ENCODE measurements around the gene NSD1.
A peak's percentile ranks its signal among the peaks of the same experiment; 100 is the strongest.
"Not testable (repeated sequence)": the region's sequence is repeated elsewhere in the genome, so short reads cannot be mapped to it uniquely, and the experiment has no call there.

Gene NSD1

DNA sequence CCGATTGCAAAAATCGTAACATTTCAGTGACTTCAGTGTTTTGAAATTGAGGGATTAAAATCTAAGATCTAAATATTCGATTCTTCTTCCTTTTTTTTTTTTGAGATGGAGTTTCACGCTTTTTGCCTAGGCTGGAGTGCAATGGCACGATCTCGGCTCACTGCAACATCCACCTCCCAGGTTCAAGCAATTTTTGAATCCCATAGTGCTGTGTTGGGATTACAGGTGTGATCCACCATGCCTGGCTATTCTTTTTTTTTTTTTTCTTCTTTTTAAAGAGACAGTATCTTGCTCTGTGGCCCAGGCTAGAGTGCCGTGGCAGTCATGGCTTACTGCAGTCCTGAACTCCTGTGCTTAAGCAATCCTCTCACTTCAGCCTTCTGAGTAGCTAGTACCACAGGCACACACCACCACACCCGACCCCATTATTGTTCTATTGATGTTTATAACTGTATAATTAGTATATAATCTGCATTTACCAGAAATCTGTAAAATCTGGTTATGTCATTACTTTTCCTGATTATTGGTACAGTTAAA lies 42.7 kb downstream of the NSD1 start:
- no peak for DNase-seq (ENCODE audit: low read depth)

DNA sequence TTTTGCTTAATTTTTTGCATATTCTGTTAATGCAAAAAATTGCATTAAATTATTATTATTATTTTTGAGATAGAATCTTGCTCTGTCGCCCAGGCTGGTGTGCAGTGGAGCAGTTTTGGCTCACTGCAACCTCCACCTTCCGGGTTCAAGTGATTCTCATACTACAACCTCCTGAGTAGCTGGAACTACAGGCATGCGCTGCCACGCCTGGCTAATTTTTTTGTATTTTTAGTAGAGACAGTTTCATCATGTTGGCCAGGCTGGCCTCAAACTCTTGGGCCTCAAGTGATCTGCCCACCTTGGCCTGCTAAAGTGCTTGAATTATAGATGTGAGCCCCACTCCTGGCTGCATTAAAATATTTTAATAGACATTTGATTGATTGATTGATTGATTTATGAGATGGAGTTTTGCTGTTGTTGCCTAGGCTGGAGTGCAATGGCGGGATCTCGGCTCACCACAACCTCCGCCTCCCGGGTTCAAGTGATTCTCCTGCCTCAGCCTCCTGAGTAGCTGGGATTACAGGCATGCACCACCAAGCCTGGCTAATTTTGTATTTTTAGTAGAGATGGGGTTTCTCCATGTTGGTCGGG lies 44.4 kb downstream of the NSD1 start:
- not testable (repeated sequence) for DNase-seq (ENCODE audit: low read depth)

DNA sequence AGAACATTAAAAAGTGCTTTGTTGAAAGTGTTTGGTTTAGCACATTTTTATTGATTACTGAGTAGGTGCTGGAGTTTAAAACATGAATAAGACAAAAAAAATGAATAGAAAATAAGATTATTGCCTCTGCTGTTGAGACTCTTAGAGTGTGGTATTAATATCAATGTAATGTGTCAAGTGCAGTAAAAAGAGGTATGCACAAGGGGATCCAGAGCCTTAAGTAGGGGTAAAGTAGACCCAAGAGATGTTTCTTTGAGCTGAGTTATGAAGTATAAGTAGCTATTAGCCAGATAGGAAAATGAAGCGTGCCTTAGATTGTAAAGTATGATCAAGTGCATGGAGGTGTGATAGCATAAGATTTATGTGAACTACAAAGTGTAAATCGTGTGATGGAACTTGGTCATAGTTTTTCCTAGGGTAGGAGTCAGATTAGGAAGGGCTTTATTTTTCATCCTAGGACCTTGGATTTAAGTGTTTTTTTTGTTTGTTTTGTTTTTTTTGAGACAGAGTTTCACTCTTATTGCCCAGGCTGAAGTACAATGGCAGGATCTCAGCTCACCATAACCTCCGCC lies 45.2 kb downstream of the NSD1 start:
- DNase-seq (ENCODE audit: low read depth) = no peak

DNA sequence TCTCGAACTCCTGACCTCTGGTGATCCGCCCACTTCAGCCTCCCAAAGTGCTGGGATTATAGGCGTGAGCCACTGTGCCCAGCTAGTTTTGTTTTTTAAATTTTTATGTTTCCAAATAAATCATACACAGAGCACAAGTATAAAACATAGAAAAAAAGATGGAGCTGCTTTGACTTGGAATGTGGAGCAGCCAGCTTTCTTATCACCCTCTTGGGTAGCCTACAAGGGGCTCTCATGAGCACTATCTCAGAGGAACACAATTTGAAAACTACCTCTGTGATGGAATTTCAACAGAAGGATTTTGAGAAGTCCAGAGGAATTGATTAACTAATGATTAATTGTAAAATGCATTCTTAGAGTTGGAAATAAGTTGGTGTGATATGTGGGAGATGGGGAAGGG lies 45.9 kb downstream of the NSD1 start:
- no peak for DNase-seq (ENCODE audit: low read depth)

- DNase-seq (ENCODE audit: low read depth) = no peak
Measured at GRCh38 chr5:177183142-177183541, 49.6 kb downstream of the NSD1 start.

GRCh38 chr5:177183766-177184360 lies 50.3 kb downstream of the NSD1 start:
- DNase-seq (ENCODE audit: low read depth) = no peak

DNA sequence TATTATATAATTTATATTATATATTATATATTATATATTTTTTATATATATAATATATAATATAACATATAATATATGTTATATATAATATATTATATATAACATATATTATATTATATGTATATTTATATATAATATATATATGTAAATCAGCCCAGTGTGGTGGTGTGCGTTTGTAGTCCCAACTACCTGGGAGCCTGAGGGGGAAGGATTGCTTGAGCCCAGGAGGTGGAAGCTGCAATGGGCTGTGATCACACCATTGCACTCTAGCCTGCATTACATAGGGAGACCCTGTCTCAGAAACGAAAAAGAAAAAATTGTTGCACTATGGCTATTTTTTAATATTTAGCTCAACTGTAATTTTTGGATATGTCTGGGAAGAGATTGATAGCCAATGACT lies 52.4 kb downstream of the NSD1 start:
- no peak for DNase-seq (ENCODE audit: low read depth)

DNA sequence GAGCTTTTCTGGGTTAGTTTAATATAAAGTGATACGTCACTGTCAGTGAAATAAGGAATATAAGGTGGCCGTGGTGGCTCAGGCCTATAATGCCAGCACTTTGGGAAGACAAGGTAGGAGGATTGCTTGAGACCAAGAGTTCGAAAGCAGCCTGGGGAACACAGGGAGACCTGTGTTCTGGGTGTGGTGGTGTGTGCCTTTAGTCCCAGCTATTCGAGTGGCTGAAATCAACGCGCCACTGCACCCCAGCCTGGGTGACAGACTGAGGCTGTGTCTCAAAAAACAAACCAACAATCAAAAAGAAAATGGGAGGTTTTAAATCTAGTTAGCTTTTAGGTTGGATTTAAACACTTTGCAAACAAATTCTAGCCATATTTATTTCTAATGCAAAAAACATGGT lies 53.1 kb downstream of the NSD1 start:
- DNase-seq (ENCODE audit: low read depth) = no peak

GRCh38 chr5:177188775-177189174 lies 55.2 kb downstream of the NSD1 start:
- no peak for DNase-seq (ENCODE audit: low read depth)

- DNase-seq (ENCODE audit: low read depth) = no peak
Measured at GRCh38 chr5:177189416-177189815, 55.8 kb downstream of the NSD1 start.

DNA sequence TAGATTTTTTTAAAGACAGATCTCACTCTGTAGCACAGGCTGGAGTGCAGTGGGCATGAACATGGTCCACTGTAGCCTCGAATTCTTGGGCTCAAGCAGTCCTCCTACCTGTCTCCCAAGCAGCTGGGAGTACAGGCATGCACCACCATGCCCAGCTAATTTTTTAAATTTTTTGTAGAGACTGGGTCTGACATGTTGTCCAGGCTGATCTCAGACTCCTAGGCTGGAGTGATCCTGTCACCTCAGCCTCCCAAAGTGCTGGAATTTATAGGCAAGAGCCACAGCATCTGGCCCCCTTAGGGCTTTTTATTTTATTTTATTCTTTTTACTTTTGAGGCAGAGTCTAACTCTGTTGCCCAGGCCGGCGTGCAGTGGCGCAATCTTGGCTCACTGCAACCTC lies 56.4 kb downstream of the NSD1 start:
- DNase-seq (ENCODE audit: low read depth) = no peak

GRCh38 chr5:177194268-177194667 lies 60.7 kb downstream of the NSD1 start:
- peak; percentile 94 for DNase-seq (ENCODE audit: low read depth)

DNA sequence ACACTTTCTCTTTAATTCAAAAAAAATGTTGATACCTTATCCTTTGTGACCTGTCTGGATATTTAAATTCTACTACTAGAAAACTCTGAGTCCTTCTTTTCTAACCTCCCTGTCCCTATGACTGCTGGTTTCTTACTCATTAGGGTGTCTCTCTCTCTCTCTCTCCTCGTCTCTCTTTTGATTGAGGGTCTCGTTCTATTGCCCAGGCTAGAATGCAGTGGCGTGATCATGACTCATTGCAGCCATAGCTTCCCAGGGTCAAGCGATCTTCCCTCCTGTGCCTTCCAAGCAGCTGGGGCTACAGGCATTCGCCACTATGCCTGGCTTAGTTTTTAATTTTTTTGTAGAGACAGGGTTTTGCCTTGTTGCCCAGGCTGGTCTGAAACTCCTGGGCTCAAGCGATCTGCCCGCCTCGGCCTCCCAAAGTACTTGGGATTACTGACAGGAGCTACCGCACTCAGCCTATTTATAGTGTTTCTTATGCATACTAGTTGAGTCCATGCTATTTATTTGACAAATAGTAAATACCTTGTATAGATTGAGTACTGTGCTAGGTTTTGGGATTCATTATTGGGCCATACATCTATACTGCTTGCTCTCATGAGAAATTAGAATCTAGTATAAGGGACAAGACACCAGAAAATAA lies 61.9 kb downstream of the NSD1 start:
- DNase-seq (ENCODE audit: low read depth) = no peak

GRCh38 chr5:177198738-177199137 lies 65.2 kb downstream of the NSD1 start:
- no peak for DNase-seq (ENCODE audit: low read depth)

GRCh38 chr5:177204281-177204680 lies 70.7 kb downstream of the NSD1 start:
- DNase-seq (ENCODE audit: low read depth) = no peak

DNA sequence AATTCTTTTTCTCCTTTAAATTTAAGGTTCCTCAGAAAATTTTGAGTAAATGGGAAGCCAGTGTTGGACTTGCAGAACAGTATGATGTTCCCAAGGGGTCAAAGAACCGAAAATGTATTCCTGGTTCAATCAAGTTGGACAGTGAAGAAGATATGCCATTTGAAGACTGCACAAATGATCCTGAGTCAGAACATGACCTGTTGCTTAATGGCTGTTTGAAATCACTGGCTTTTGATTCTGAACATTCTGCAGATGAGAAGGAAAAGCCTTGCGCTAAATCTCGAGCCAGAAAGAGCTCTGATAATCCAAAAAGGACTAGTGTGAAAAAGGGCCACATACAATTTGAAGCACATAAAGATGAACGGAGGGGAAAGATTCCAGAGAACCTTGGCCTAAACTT lies 76.0 kb downstream of the NSD1 start:
- no peak for DNase-seq (ENCODE audit: low read depth)

DNA sequence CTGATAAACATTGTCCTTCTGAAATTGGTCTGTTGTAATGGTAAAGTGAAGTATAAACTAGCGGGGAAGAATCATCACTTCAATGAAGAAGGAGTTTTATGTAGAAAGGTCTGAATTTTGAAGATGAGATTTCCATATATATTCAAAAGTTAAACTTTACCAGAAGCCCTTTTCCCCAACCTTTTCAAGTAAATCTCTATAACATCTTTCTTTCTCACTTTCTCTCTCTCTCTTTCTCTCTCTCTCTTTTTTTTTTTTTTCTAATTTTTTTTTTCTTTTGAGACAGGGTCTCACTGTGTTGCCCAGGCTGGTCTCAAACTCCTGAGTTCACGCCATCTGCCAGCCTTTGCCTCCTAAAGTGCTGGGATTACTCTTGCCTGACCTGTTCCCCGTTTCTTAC lies 78.7 kb downstream of the NSD1 start:
- no peak for DNase-seq (ENCODE audit: low read depth)

DNA sequence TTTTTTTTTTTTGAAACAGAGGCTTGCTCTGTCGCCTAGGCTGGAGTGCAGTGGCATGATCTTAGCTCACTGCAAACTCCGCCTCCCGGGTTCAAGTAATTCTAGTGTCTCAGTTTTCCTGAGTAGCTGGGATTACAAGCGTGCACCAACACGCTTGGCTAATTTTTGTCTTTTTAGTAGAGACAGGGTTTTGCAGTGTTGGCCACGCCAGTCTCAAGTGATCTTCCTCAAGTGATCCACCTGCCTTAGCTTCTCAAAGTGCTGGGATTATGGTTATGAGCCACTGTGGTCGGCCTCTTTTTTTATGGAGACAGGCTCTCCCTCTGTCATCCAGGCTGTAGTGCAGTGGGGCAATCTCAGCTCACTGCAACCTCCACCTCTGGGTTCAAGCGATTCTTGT lies 87.0 kb downstream of the NSD1 start:
- no peak for DNase-seq (ENCODE audit: low read depth)

DNA sequence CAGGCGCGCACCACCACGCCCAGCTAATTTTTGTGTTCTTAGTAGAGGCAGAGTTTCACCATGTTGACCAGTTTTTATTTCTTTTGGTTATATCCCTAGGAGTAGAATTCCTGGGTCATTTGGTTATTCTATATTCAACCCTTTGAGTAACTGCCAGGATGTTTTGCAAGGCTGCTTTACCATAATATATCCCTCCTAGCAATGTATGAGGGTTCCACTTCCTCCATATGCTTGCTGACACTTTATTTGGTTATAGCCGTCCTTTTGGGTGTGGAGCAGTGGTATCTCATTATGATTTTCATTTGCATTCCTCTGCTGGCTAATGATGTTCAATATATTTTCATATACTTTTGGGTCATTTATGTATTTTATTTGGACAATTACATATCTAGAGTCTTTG lies 88.7 kb downstream of the NSD1 start:
- no peak for DNase-seq (ENCODE audit: low read depth)

DNA sequence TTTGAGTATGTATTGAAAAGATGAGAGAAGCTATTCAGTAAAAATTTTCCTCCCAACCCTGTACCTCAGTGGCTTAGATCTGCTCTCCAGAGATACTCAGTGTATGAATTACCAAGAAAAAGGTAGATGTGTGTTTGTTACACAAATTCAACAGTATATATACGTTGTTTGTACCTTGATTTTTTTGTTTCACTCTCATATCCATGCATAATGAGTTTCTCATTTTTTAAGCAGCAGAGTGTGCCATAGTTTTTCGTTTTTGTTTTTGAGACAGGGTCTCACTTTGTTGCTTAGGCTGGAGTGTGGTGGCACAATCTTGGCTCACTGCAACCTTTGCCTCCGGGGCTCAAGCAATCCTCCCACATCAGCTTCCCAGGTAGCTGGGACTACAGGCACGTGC lies 92.2 kb downstream of the NSD1 start:
- DNase-seq (ENCODE audit: low read depth) = no peak

GRCh38 chr5:177226860-177227259 lies 93.3 kb downstream of the NSD1 start:
- no peak for DNase-seq (ENCODE audit: low read depth)

DNA sequence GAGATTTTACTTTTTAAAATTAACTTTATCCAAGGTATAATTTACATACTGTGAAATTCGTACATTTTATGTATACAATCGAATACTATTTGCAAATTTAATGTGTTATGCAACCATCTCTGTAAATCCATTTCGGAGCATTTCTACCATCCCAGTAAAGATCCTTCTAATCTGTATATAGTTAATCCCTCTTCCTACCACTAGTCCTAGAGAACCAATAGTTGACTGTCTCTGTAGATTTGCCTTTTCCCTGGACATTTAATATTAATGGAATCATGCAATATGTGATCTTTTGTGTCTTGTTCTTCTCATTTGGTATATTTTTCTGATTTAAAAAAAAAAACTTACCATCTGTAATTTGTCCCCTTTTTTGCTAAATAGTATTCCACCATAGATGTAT lies 95.2 kb downstream of the NSD1 start:
- DNase-seq (ENCODE audit: low read depth) = no peak

GRCh38 chr5:177230660-177231059 lies 97.1 kb downstream of the NSD1 start:
- DNase-seq (ENCODE audit: low read depth) = no peak
